ENCODE data around the gene INTS1. TPM values are rescaled to one million over a fixed set of nuclear protein-coding genes. Genes with fewer than 3 reads are reported as not detected.

The INTS1 gene
- total RNA-seq, 2 donors from 2014 or later, result 66.3 to 72.9 TPM

- Histone ChIP-seq H3K36me3 (replicated peaks in 1 of 2; ENCODE audit: insufficient read depth in 1 of 2, low read depth in 2 of 2) (peaks cover 16 to 17% of the 10 kb centered on the region in 2 donors), H3K27me3 (no peaks in the 10 kb centered on the region), H3K4me1 (peaks cover 53% of the 10 kb centered on the region), H3K4me3 (no peak overlapping the region), H3K27ac (peak overlapping the region; percentile 97 to 100 (median 98)), H3K9me3 (no peaks in the 10 kb centered on the region)
- TF ChIP-seq CTCF (IDR thresholded peaks at IDR 0.05) (no peak), POLR2A (IDR thresholded peaks at IDR 0.05) (no peak)
- WGBS, 2 donors, result 83 to 84% methylated on average over 11 to 35 of the region's 36 CpGs
- ATAC-seq (no peak), DNase-seq (peak in 1 of 4 donors; percentile 35)
- intact Hi-C loops (cut with DNase I), result no loop called here
These were observed 35.1 kb upstream of the INTS1 start for GRCh38 chr7:1539181-1539881.

- TF ChIP-seq POLR2A (IDR thresholded peaks at IDR 0.05) (no peak), CTCF (IDR thresholded peaks at IDR 0.05) (no peak)
- peak in 1 of 4 donors; percentile 38 for DNase-seq
- Histone ChIP-seq H3K36me3 (replicated peaks in 1 of 2; ENCODE audit: insufficient read depth in 1 of 2, low read depth in 2 of 2) (peaks cover 16 to 17% of the 10 kb centered on the region in 2 donors), H3K4me1 (peaks cover 60% of the 10 kb centered on the region), H3K4me3 (no peak overlapping the region), H3K27ac (peak overlapping the region; percentile 97 to 100 (median 98)), H3K9me3 (no peaks in the 10 kb centered on the region), H3K27me3 (no peaks in the 10 kb centered on the region)
- no peak for ATAC-seq
- WGBS, 2 donors, result 64 to 95% methylated on average over 4 to 24 of the region's 25 CpGs
- intact Hi-C loops (cut with DNase I), result no loop called here
These were observed 34.5 kb upstream of the INTS1 start for GRCh38 chr7:1538544-1539180.

- Histone ChIP-seq H3K27me3 (no peaks in the 10 kb centered on the region), H3K36me3 (replicated peaks in 1 of 2; ENCODE audit: insufficient read depth in 1 of 2, low read depth in 2 of 2) (peaks cover 16 to 17% of the 10 kb centered on the region in 2 donors), H3K9me3 (no peaks in the 10 kb centered on the region), H3K4me1 (peaks cover 68% of the 10 kb centered on the region), H3K27ac (peak overlapping the region; percentile 97 to 100 (median 98)), H3K4me3 (no peak overlapping the region)
- TF ChIP-seq CTCF (IDR thresholded peaks at IDR 0.05) (peak in 2 of 7 experiments; percentile 0 to 7), POLR2A (IDR thresholded peaks at IDR 0.05) (peak; percentile 5 to 56 (median 30))
- WGBS, 2 donors, result 29 to 65% methylated on average over 6 to 56 of the region's 56 CpGs
- ATAC-seq (peak; percentile 47), DNase-seq (peak; percentile 92 to 95 (median 94))
- intact Hi-C loops (cut with DNase I), result no loop called here
These were observed 33.6 kb upstream of the INTS1 start for GRCh38 chr7:1537535-1538412.

GRCh38 chr7:1536743-1537534 lies 32.8 kb upstream of the INTS1 start:
- peaks cover 75% of the 10 kb centered on the region for H3K4me1 ChIP-seq
- 12 to 23% methylated on average over 7 to 51 of the region's 52 CpGs for WGBS, 2 donors
- H3K27ac ChIP-seq, result peak overlapping the region; percentile 97 to 100 (median 98)
- TF ChIP-seq POLR2A (IDR thresholded peaks at IDR 0.05) (peak; percentile 85 to 90 (median 85)), CTCF (IDR thresholded peaks at IDR 0.05) (no peak)
- peak; percentile 96 to 99 (median 98) for DNase-seq
- H3K27me3 ChIP-seq, result no peaks in the 10 kb centered on the region
- peaks cover 16 to 17% of the 10 kb centered on the region in 2 donors for H3K36me3 ChIP-seq (replicated peaks in 1 of 2; ENCODE audit: insufficient read depth in 1 of 2, low read depth in 2 of 2)
- no peaks in the 10 kb centered on the region for H3K9me3 ChIP-seq
- no peak overlapping the region for H3K4me3 ChIP-seq
- intact Hi-C loops (cut with DNase I), result no loop called here
- ATAC-seq, result peak; percentile 82
